Effector CD8-positive, alpha-beta T cell (primary cell): ENCODE results near the gene DIPK1A.

Experiments used
- DNase-seq: peaks from one replicate; lab custom pipeline; 2025; lab: John Stamatoyannopoulos, UW

The DIPK1A gene

GRCh38 chr1:92797961-92798360 lies 163.3 kb downstream of the DIPK1A start:
- DNase-seq, result no peak

DNA sequence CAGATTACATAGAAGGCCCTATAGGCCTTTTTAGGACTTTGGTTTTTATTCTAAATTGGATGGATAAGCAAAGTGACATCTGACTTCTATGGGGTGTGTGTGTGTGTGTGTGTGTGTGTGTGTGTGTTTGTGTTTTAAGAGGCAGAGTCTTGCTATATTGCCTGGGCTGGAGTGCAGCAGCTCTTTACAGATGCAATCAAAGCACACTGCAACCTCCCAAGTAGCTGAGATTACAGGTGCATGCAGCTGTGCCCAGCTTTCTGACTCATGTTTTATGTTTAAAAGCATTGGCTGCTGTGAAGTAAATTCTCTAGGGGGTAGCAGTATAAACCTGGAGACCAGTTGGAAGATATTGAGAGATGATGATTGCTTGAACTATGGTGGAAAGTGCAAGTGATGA lies 164.0 kb downstream of the DIPK1A start:
- no peak for DNase-seq

- no peak for DNase-seq
These were observed 166.1 kb downstream of the DIPK1A start for GRCh38 chr1:92795166-92795565.

DNA sequence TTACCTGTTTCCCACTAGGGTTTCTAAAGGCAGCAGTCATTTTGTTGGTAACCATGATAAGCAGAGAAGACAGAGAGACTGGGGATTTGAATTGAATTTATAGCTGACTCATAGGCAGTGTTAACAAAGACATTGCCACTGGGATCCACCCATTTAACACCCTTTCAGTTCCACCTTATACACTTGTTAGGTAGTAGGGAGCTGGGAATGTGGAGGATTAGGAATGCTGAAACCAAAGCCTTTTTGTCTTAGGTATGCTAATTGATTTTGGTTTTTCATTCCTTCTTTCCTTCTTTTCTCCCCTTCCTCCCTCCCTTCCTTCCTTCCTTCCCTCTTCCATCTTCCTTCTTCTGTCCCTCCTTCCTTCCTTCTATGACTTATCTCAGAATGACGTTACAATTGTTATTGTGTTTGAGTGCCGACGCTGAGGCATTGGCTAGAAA lies 168.9 kb downstream of the DIPK1A start:
- DNase-seq, result no peak
